ENCODE measurements around the gene IQCH. TPM values are rescaled to one million over a fixed set of nuclear protein-coding genes. Genes with fewer than 3 reads are reported as not detected.

Gene IQCH
- total RNA-seq, 2 donors from 2014 or later, result 1.6 to 6.7 TPM

GRCh38 chr15:67505675-67506572, 251.3 kb downstream of the IQCH start:
- no peak for ATAC-seq
- no peaks in the 10 kb centered on the region for H3K4me1 ChIP-seq
- intact Hi-C loops (cut with DNase I), result no loop called here
- H3K4me3 ChIP-seq, result no peak overlapping the region
- DNase-seq, result no peak
- H3K27me3 ChIP-seq, result no peaks in the 10 kb centered on the region
- no peaks in the 10 kb centered on the region for H3K36me3 ChIP-seq (replicated peaks in 1 of 2; ENCODE audit: insufficient read depth in 1 of 2, low read depth in 2 of 2)
- no peak overlapping the region for H3K27ac ChIP-seq
- TF ChIP-seq POLR2A (IDR thresholded peaks at IDR 0.05), result no peak
- TF ChIP-seq, protein P1, sequence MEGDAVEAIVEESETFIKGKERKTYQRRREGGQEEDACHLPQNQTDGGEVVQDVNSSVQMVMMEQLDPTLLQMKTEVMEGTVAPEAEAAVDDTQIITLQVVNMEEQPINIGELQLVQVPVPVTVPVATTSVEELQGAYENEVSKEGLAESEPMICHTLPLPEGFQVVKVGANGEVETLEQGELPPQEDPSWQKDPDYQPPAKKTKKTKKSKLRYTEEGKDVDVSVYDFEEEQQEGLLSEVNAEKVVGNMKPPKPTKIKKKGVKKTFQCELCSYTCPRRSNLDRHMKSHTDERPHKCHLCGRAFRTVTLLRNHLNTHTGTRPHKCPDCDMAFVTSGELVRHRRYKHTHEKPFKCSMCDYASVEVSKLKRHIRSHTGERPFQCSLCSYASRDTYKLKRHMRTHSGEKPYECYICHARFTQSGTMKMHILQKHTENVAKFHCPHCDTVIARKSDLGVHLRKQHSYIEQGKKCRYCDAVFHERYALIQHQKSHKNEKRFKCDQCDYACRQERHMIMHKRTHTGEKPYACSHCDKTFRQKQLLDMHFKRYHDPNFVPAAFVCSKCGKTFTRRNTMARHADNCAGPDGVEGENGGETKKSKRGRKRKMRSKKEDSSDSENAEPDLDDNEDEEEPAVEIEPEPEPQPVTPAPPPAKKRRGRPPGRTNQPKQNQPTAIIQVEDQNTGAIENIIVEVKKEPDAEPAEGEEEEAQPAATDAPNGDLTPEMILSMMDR (IDR thresholded peaks at IDR 0.05), result no peak
- 47 to 56% methylated on average over 5 of the region's 5 CpGs for WGBS, 2 donors
- no peaks in the 10 kb centered on the region for H3K9me3 ChIP-seq

- intact Hi-C loops (cut with DNase I), result no loop called here
- no peaks in the 10 kb centered on the region for H3K4me1 ChIP-seq
Measured at GRCh38 chr15:67506775-67507747, 252.5 kb downstream of the IQCH start.

DNA sequence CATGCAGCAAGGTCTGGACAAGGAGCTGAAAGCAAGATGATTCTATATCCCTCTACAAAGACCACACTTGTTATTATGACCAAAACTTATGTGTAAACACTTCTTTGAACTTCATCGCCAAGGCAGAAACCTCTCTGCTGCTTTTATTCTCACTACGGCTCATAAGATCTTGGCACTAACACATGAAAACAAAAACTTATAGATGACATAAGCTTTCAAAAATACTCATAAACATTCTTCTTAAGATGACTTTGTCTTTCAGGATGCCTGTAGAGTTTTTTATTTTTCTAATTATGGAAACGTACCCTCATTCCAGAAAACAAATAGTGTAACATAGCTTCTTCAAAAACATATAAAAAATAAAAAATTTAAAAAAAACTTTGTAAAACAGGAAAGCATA, 253.8 kb downstream of the IQCH start:
- H3K4me3 ChIP-seq, result no peak overlapping the region
- intact Hi-C loops (cut with DNase I), result no loop called here

More at GRCh38 chr15:67506775-67507747, 252.5 kb downstream of the IQCH start:
- Histone ChIP-seq H3K4me3 (no peak overlapping the region), H3K36me3 (replicated peaks in 1 of 2; ENCODE audit: insufficient read depth in 1 of 2, low read depth in 2 of 2) (no peaks in the 10 kb centered on the region), H3K27me3 (no peaks in the 10 kb centered on the region), H3K27ac (no peak overlapping the region), H3K9me3 (no peaks in the 10 kb centered on the region)
- DNase-seq, result no peak
- TF ChIP-seq POLR2A (IDR thresholded peaks at IDR 0.05), result no peak
- TF ChIP-seq, protein P1 (IDR thresholded peaks at IDR 0.05), result no peak
- ATAC-seq, result no peak
- 84 to 91% methylated on average over 11 of the region's 11 CpGs for WGBS, 2 donors

DNA sequence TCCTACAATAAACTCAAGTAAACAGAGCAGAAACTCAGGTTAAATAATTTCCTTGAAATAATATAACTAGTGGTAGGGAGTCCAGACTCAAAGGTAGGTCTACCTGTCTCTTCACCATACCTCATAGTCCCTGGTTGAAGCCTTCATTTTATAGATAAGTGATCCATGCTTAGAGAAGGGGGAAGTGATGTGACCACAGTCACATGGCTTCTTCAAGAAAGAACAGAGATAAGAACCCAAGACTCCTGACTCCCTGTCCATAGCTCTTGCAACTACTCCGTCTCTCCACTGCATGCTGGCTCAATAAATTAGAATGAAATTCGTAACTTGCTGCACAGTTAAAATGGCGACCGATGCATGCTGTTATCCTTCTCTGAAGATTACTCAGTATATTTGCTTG, 255.3 kb downstream of the IQCH start:
- DNase-seq, result no peak
- intact Hi-C loops (cut with DNase I), result no loop called here
- Histone ChIP-seq H3K4me1 (no peaks in the 10 kb centered on the region), H3K27ac (no peak overlapping the region), H3K9me3 (no peaks in the 10 kb centered on the region), H3K27me3 (no peaks in the 10 kb centered on the region), H3K4me3 (no peak overlapping the region), H3K36me3 (replicated peaks in 1 of 2; ENCODE audit: insufficient read depth in 1 of 2, low read depth in 2 of 2) (peaks cover 0 to 2% of the 10 kb centered on the region in 2 donors)
- TF ChIP-seq, protein P1 (IDR thresholded peaks at IDR 0.05), result no peak
- no peak for TF ChIP-seq POLR2A (IDR thresholded peaks at IDR 0.05)
- 88 to 95% methylated on average over 4 of the region's 4 CpGs for WGBS, 2 donors
- ATAC-seq, result no peak

More for the DNA sequence above, 253.8 kb downstream of the IQCH start:
- DNase-seq, result no peak
- Histone ChIP-seq H3K27ac (no peak overlapping the region), H3K36me3 (replicated peaks in 1 of 2; ENCODE audit: insufficient read depth in 1 of 2, low read depth in 2 of 2) (peaks cover 0 to 2% of the 10 kb centered on the region in 2 donors), H3K4me1 (no peaks in the 10 kb centered on the region), H3K9me3 (no peaks in the 10 kb centered on the region), H3K27me3 (no peaks in the 10 kb centered on the region)
- TF ChIP-seq POLR2A (IDR thresholded peaks at IDR 0.05), result no peak
- TF ChIP-seq, protein P1 (IDR thresholded peaks at IDR 0.05), result no peak
- WGBS, 2 donors, result 94 to 96% methylated on average over 3 of the region's 3 CpGs
- no peak for ATAC-seq

Measured in body of pancreas (tissue), 4 donors.